ENCODE results near the gene TANK.

GRCh38 chr2:161158882-161159281 is 1.3 kb upstream of the TANK start:
- TF ChIP-seq CTCF (IDR thresholded peaks at IDR 0.05) (no peak), POLR2A (IDR thresholded peaks at IDR 0.05) (no peak)

Data from Peyer's patch (tissue), 4 donors.